HG03135 (cell line): ENCODE data around the gene HIGD2B.
"Not testable (repeated sequence)": the region's sequence is repeated elsewhere in the genome, so short reads cannot be mapped to it uniquely, and the experiment has no call there.

Experiments
- ATAC-seq: cut with Tn5 transposase; IDR thresholded peaks from one replicate; pipeline ENCODE4 v1.9.1; 2021; ENCODE audit warnings: mild to moderate bottlenecking, moderate library complexity; ENCODE audit not compliant: unreplicated experiment

The HIGD2B gene

GRCh38 chr15:72680931-72681330 lies 5.1 kb downstream of the HIGD2B start:
- ATAC-seq = no peak

DNA sequence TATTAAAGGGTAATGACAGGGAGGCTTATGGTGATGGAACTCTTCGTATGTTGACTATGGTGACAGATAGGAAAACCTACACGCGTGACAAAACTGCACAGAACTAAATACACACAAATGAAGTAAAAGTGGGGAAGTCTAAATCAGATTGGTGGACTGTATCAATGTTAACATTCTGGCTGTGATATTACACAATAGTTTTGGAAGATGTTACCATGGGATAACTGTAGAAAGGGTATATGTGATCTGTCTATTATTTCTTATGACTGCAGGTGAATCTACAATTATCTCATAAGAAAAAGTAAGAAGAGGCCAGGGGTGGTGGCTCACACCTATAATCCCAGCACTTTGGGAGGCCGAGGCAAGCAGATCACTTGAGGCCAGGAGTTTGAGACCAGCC lies 9.1 kb downstream of the HIGD2B start:
- no peak for ATAC-seq

GRCh38 chr15:72671525-72671924 lies 14.5 kb downstream of the HIGD2B start:
- no peak for ATAC-seq

DNA sequence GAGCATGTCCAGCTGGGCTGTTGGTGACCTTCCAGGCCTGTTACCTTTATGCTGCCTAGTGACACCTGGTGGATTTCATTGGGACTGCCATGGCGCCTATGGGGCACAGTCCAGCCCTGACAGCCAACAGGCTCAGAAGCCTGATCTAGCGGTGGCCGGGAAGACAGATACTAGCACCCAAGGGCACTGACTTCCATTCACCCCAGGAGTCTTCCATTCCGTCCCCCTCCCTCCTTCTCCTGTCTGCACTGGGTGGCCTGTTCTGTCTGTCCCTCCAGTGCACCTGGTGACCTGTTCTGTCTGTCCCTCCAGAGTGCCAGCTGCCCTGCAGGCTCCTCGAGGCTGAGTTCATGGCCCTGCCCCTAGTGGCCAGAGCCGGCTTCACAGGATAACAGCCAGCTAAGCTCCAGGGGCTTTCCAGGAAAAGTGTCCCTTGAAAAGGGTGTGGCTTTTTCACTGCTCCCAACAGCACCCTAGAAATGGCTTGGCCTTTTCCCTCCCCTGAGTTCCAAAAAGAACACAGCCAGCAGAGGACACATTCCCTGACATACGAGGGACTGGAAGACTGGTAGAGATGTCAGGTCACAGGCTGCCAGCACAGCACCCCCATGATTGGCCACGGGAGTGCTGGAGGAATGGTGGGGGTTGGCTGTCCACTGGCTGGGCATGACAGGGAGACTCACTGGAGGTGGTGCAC lies 15.2 kb downstream of the HIGD2B start:
- ATAC-seq = peak; percentile 92

- ATAC-seq = not testable (repeated sequence)
Measured at GRCh38 chr15:72669803-72670202, 16.2 kb downstream of the HIGD2B start.

- not testable (repeated sequence) for ATAC-seq
Measured at GRCh38 chr15:72665706-72666105, 20.3 kb downstream of the HIGD2B start.

- ATAC-seq = not testable (repeated sequence)
Measured at GRCh38 chr15:72663931-72664330, 22.1 kb downstream of the HIGD2B start.

GRCh38 chr15:72661081-72661480 lies 24.9 kb downstream of the HIGD2B start:
- ATAC-seq = not testable (repeated sequence)

DNA sequence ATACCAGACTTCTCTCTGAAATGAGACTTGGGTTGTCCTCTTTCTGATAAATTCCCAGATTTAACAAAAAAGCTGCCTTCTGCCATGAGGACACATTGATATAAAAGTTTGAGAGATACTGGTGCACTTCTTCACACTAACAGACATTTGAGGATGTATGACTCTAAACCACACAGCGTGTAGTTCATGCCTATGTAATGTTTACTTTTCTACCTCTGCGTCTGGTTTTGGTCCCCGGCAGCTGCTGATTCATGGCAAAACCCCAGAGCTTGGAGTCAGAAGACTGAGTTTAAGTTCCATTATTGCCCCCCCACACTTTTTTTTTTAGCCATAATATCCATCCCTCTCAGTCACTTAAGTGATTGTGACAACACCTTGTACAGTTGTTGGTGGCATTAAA lies 30.0 kb downstream of the HIGD2B start:
- not testable (repeated sequence) for ATAC-seq

DNA sequence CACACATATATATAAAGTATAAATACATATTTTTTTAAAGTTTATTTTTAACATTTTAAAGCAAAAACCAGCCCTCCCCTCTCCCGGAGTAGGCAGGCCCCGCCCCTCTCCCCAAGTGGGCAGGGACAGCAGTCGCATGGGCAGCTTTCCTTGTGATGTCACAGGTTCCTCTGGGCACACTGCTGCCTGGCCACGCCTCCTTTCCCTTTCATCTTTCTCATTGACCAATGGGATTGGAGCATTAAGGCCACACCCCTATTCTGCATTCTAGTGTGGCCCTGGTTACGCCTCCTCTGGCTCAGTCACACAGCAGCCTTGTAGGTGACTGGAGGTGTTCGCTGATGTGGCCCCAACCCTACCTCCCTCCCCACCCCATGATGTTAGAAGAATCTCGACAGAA lies 31.6 kb downstream of the HIGD2B start, which contains the start of gene GOLGA6B:
Gene GOLGA6B (plus strand): TSS at position 301 of the 400 bp plus-strand sequence. CDS start 41 bp downstream, at position 342.
- not testable (repeated sequence) for ATAC-seq

GRCh38 chr15:72648631-72649253 lies 37.2 kb downstream of the HIGD2B start:
- not testable (repeated sequence) for ATAC-seq

GRCh38 chr15:72642271-72642670 lies 43.7 kb downstream of the HIGD2B start:
- ATAC-seq = not testable (repeated sequence)

GRCh38 chr15:72639759-72640483 lies 46.1 kb downstream of the HIGD2B start:
- not testable (repeated sequence) for ATAC-seq

DNA sequence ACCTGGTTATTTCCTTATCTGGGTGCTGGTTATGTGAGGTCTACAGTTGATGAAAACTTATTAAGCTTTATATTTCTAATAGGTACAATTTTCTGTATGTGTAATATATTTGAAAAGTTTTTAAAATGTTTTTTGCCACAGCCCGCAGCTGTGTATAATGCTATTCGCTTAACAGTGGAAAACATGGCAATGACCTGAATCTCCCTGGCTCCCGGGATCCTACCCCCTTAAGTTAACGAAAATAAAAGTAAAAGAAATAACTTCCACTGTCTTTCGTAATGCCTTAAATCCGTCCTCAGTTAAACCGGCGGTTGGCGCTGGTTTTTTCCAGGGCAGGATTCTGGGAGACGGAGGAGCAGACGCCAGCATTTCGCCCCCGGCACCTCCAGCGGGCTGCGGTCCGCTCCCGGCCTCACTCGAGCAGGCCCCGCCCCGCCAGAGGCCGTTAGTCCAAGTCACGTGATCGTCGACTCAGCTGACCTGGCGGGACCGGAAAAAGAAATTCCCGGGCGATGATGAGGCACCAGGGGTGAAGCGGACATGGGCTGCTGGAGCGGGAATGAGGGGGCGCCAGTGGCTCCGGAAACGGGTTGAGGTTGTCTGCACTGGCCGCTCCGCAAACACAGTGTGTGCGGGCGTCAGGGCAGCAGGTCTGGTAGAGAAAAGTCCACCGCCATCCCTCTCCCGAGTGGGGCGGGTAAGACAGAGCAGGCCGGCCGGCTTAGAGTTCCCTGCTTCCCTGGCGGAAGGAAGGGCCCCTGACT lies 49.3 kb downstream of the HIGD2B start:
- ATAC-seq = peak; percentile 55

GRCh38 chr15:72629068-72629570 lies 56.9 kb downstream of the HIGD2B start:
- not testable (repeated sequence) for ATAC-seq

DNA sequence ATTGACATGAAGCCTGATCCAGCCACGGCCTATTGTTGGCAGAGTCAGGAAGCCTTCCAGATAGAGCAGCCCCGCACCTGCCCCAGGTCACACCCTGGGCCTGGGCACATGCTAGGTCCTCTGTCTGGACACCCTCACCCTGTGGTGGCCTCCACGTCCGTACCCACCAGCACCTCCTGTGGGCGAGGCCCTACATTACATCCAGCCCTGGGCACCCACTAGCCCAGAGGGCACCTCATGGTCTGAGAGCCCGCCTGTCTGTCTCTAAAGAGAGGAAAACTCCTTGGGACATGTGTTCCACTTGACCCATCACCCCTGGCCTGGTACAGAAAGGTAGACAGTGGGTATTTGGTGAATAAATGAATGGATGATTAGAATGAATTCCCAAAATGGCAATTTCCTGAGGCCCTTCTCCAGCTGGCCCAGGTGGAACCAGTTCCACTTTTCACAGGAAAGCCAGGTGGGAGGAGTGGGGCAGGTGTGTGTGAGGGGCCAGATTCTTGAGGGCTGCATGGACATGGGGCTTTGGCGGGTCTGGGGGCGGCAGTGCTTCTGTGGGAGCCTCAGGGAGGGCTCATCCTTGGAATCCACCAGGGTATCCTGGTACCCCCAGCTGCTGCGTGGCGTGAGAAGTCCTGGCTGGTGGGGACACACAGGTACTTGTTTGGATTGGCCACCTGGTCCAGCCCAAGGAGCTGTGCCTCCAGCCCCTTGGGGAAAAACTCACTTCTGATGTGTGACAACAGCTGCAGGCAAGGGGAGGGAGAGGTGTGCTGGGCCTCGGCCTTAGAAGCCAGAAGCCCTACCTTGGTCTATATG lies 57.5 kb downstream of the HIGD2B start:
- ATAC-seq = not testable (repeated sequence)

DNA sequence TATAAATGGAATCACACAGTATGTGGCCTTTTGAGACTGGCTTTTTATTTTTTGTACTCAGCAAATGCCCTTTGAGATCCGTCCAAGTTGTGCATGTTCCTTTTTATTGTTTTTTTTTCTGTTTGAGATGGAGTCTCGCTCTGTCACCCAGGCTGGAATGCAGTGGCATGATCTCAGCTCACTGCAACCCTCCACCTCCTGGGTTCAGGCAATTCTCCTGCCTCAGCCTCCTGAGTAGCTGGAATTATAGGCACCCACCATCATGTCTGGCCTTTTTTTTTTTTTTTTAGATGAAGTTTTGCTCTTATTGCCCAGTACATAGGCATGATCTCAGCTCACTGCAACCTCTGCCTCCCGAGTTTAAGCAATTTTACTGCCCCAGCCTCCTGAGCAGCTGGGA lies 59.8 kb downstream of the HIGD2B start:
- not testable (repeated sequence) for ATAC-seq
